Measurements from ENCODE around the gene GPC5.
"Not testable (repeated sequence)": the region's sequence is repeated elsewhere in the genome, so short reads cannot be mapped to it uniquely, and the experiment has no call there.

Gene GPC5

DNA sequence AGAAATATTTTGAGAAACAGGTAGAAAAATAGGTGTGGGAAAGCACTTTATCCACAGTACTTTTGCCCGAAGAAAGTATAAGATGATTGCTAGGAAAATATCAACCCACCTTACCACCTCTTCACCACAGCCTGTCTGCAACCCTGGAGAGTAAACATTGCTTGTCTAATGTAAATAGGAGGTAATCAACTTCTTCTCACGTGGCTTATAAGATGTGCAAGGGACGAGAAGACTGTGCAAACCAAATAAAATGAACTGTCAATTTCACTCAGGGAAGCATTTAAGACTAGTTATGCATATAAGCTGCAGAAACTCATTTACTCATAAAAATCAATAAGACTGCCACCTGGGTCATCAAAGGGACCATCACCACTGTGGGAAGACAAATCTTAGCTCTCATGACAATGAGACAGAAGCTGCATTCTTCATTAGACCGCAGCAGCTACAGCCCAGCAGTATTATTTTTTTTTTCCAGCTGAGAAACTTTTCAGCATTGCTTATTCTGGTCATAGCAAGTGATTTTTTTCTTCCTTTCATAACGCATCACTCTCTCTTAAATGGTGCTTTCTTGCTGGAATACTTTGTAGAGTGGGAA, 1020.5 kb downstream of the GPC5 start:
- no peak for DNase-seq

DNA sequence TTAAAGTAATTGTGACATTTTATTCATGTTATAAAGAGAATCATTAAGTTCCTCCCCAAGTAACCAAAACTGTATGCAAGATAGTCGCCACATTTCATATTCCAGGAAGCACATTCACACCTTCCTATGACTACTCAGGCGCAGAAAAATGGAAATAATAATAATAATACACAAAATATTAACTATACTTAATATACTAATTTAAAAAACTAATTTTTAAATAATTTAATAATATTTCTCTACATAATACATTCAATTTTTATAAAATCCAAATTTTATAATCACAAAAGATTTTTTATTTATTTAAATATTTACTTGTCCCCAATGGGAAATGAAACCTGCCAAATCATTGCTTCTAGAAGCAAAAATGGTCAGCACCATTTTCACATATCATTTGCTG, 1030.8 kb downstream of the GPC5 start:
- no peak for DNase-seq

DNA sequence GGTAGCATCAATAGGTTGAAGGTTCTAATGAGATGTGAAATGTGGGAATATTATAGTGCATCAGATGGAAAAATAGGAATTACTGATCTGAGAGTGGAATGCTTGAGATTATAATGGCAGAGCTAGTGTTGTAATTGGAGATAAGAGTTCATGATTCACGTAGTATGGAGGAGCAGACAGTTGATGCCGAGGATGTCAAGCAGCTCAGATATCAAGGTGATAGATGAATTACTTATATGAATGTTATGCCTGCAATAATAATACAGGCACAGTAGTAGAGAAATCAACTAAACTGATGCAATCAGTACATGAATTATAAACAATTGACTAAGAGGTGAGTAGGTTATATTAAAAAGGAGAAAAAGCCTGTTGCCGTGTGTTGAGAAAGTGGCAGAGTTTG, 1035.0 kb downstream of the GPC5 start:
- DNase-seq: no peak

DNA sequence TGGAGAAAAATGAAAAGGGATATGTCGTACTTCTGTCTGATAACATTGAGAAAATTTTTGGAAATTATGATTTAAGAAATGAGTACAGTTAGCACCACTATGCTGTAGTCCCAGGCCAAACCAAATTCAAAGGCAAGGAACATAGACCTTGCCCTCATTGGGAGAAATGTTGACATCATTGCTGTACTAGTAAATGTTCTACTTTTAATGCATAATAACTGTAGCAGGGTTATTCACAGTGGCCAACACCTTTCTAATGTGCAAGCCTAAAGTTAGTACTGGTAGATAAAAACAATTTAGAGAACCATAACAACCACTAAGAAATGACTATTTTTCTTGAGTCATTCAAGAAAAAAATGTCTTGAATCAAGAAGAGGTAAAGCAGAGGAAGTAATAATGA, 1035.5 kb downstream of the GPC5 start:
- DNase-seq: no peak

DNA sequence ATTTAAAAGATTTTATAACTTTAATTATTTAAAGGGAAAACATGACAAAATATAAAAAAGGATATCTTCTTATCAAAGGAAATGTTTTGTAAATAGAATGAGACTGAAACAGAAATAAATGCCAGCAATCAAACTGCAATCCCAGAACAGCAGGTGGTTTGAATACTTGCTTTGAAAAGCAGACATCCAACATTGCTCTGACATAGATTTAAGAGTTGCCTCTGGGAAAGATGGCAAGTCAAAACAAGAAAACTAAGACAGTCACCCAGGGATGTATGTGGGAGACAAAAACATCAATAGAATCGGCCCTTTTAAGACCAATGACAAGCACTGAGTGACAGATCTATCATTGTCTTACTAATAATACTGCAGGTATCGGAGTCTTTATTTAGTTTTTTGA, 1038.5 kb downstream of the GPC5 start:
- no peak for DNase-seq

DNA sequence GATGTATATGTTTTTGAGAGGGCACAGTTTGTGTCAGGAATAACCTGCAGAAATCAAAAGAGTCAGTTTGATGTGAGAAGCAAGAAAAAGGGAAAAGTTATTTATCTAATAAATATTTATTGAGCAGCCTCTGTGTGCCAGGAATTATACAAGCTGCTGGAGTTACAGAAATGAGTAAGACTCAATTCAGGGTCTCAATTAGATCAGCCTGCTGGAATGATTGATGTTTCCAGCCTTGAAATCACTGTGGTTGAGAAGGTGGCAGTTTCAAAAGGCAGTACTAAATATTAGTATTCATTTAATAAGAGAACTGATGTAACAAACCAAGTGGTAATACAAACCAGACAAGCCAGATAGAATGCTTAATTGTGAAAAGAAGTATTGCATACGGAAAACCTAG, 1045.8 kb downstream of the GPC5 start:
- no peak for DNase-seq

DNA sequence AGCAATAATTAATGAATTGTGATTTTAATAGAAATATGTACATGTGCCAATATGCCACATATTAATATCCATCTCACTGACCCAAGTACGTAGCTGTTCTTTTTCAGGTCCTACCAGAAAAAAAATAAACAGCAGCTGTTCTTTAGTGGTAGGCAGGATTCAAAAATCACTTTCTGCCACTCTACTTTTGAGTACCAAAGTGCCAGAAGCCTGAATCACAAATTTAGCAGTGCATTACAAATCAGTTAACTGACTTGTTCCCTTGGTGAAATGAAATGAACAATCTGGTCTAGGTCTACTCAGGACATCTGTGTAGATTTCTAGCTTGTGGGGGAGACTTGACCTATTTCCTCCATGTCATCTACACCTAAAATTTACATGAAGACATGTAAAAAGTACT, 1052.6 kb downstream of the GPC5 start:
- peak; percentile 42 for DNase-seq

DNA sequence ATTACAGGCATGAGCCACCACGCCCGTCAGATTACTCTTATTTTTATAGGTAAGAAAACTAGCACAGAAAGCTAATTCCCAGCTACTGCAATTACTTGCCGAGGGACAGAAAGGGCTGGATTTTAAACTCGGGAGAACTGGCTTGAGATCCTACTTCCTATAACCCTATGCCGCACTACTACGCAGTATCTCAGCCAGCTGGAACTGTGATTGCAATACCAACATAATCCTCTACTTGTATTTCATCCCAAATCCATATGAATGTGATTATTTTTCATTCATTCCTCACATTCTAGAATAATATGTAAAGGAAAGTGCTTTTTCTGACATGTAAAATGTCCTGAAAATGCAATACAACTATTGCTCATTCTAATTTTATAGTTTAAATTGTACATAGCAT, 1054.4 kb downstream of the GPC5 start:
- no peak for DNase-seq

DNA sequence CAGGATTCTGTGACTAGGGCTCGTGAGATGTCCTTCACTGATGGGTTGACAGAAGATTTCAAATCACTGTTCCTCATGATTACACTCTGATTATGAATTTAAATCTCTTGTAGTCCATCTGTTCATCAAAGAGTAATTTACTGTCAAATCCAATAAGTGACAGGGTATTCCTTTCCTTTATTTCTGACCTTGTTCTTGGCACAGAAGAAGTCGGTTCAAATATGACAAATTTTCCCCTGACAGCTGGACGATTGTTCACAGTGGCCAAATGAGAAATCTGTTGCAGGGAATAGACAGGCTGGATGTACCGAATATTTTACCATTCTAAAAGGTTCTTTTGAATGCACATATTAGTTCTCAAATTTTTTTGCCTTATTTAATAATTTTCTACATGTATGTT, 1060.9 kb downstream of the GPC5 start:
- peak; percentile 81 for DNase-seq

DNA sequence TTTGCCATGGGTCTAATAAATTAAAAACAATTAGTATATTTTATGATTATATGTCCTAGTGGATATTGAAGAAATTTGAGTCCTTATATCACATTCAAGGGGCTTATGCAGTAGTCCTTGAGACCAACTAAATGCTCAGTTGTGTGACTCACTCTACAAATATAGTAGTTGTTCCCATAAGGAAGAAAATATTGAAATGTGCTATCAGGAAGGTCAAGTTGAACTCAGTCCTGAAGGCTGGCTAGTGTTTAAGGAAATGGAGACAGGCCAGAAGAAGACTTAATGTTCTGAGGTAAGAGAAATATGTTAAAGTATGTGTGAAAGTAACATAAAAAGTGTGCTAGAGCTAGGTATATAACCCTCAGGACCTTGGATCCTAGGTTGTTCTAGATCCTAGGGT, 1062.1 kb downstream of the GPC5 start:
- DNase-seq: no peak

DNA sequence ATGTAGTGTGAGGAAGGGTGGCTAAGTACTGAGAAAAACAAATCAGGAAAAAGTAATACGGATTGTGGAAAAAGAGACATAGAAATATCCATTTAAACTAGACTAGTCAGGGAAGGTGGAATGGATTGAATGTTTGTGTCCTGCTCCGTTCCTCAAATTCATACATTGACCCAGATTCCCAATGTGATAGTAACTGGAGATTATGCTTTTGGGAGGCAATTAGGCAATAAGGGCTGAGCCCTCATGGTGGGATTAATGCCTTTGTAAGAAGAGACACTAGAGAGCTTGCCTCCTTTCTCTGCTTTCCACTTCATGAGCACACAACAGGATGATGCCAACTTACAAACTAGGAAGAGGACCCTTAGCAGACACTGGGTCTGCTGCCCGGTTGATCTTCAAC, 1063.0 kb downstream of the GPC5 start:
- DNase-seq: no peak

DNA sequence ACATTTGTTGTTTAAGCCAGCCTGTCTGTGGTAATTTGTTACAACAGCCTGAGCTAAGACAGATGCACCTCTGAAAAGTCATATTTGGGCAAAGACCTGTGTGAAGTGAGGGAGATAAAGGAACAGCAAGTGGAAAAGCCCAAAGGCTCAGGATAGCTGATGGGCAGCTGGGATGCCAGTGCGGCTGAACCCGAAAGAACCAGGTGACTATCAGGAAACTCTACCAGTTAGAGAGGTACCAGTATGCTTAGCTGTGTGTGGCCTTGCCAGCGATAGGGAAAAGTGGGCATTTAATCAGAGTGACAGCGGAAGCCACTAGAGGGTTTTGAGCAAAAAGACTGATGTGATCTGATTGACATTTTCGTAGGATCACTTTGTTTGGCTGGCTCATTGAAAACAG, 1063.4 kb downstream of the GPC5 start:
- no peak for DNase-seq

DNA sequence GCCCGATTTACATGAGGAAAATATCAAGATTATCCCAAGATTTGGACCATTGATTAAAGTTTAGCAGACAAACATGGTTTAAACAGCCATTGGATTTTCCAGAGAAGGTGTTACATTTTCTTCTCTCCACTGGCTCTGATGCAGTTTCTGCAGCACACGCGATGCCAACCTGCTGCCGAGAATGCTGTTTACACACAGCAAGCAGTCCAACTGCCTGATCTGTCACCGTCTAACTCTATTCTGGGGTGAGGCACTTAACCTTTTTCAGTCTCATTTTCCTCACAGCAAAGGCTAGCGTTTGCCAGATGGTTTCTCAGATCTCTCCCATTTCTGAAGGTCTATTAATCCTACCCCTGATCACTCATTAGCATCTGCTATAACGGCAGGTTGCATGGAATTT, 1064.7 kb downstream of the GPC5 start:
- peak; percentile 74 for DNase-seq

DNA sequence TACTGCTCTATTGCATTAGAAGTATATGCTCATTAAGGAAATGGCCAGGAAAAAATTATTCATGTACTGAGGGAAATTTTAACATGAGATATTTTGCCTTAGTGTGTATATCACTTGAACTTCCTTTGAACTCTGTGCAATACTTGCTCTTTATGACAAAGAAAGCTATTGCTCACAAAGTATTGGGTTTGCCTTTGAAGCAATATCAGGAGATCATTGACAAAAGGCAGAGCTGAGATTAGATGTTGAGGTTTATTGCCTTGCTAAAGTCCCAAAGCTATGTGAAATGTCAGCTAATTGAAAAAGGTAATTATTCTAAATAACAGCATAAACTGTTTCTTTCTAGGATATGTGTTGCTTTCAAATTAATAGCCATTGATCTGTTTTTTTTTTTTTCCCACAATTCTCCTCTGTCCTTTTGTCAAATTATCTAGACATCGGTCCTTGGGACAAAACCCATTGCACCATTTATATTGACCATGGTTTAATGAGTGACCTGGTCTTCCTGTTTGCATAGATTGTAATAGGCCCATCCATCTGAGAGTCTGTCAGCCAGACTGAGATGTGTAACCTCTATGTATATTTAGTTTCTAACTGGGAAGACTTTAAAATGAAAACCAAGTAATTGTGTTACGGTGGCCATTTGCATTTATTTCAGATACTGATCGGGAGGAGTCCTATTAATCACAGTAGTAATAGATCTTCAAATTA, 1075.5 kb downstream of the GPC5 start:
- DNase-seq: no peak

DNA sequence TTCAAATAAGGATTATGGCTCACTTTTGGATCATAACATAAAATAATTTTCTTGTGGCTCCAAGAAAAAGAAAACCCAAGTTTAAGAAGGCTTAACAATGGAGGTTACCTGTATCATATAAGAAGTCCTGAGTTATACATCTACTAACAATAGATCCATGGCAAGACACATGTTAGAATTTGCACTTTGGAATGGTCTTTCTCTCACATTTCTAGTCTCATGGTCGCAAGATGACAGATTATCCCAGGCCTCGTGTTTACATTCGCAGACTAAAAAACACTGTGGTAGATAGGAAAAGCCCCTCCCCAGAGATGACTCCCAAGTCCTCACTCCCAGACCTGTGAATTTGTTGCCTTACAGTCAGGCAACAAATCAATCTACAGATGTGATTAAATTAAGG, 1082.0 kb downstream of the GPC5 start:
- DNase-seq: no peak

DNA sequence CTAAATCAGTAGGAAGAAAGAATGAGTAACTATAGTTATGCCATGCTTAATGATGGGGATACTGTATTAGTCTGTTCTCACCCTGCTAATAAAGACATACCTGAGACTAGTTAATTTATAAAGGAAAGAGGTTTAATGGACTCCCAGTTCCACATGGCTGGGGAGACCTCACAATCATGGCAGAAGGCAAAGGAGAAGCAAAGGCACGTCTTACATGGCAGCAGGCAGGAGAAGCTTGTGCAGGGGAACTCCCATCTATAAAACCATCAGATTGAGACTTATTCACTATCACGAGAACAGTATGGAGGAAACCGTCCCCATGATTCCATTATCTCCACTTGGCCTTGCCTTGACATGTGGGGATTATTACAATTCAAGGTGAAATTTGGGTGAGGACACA, 1084.4 kb downstream of the GPC5 start:
- not testable (repeated sequence) for DNase-seq

DNA sequence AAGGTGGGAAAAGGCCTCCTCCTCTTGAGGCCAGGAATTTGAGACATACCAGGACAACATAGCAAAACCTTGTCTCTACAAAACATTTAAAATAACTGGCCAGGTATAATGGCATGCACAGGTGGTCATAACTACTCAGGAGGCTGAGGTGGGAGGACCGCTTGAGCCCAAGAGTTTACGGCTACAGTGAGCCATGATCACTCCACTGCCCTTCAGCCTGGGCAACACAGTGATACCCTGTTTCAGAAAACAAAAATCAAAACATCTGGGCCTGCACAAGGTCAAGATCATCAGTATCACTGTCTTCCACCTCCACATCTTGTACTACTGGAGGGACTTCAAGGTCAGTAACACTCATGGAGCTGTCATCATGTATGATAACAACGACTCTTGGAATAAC, 1085.5 kb downstream of the GPC5 start:
- no peak for DNase-seq

DNA sequence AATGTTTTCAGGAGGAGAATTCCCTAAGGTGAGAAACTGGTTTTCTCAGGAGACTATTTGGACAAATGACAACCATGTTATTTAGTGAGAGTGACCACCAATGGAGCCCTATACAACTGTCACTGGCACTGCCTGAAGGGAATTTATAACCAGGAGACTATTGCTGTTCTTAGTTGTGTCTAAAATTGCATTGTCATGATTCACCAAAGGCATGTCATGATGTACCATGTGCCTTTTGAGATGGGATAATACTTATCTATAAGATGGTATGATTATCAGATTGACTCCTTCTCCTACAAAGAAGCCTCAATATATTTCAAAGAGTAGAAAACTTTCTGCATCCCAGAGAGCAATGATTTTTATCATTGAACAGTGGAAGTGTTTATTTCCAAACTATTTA, 1088.8 kb downstream of the GPC5 start:
- no peak for DNase-seq

DNA sequence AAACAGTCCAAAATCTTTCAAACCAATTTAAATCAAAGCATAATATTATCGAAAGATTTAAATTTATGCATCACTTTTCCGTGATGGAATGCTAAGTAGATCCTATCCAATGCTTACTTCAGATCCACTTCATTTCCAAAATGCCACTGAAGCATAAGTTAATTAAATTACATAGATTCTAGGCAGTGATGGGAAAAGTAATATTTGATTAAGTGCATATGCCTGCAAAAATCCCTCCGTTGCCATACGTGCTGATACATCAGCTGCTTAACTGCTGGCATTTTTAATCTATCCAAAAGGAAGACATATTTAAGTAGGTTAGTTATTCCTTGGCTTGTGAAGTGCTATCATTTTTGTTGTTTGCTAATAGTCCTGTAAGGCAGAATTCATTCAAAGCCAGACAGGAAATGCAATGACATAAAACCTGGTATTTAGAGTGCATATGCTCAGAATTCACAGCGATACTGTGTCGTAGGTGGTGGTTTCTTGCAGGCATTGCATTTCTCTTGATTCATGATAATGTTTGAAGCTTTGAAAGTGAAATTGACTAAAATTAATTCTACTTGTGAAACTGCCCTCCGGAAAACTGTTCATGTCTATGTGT, 1089.9 kb downstream of the GPC5 start:
- DNase-seq: no peak

DNA sequence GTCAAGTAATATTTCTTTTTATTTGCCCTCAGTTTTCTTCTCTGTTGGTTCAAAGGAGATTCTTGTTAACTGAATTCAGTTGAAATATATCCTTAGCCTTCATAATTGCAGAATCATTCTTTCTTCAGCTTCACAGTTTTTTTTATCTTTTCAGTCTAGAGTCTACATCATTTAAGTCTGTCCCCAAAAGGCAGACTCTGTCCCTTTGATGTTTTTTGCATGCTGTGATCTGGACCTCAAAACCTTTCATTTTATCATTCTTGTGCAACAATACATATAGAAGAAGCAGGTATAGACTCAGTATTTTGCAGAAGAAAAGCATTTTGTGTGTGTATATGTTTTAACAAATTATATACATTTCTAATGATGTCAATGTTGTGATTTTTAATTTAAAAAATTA, 1093.4 kb downstream of the GPC5 start:
- DNase-seq: no peak

DNA sequence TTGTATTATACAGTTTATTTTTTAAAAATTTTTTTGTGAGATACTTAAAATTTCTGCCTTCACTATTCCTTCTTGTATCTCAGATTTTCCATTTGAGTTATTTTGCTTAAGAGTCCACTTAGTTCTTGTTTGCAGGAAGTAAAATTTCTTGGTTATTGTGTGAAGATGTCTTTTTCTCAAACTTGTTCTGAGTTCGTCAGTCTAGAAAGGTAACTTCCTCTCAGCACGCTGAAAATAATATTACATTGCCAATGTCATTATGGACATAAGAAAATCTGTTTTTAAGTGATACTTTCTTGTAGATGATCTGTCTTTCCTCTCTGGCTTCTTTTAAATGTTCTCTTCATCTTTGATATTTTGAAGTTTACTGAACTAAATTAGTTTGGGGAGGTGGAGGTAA, 1096.5 kb downstream of the GPC5 start:
- no peak for DNase-seq

DNA sequence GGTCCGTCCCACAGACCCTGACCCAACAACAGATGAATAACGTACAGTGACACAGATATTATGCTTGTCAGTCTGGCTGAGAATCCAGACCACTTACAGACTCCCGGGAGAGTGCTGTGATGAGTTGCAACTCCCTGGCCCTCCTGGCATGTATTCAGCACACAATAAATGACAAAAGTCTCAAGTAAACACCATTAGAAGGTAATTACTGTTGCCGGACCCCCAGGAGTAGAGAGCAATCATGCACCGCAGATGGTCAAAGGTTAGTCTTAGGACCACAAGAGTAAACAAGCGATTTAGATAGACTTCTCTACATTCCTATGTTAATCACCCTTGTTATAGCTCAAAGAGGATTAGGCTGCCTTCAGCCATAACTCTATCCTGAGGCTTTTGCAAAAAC, 1101.8 kb downstream of the GPC5 start:
- DNase-seq: no peak

DNA sequence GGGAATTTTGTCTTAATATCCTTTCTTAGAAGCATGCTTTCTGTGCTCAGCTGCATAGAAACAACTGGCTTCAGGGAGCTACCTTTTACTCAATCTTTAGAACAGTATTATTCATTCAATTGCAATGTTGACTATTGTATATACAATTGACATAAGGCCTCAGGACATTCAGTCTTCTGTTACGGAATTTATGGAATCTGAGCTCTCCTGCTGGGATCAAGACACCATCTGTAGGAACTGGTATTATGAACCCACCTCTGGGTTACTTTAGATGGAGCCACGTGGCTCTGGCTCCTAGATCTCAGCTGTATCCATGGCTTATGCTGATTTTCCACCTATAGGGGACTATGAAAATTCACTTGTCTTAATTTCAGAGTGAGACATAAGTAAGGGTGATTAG, 1112.0 kb downstream of the GPC5 start:
- no peak for DNase-seq

DNA sequence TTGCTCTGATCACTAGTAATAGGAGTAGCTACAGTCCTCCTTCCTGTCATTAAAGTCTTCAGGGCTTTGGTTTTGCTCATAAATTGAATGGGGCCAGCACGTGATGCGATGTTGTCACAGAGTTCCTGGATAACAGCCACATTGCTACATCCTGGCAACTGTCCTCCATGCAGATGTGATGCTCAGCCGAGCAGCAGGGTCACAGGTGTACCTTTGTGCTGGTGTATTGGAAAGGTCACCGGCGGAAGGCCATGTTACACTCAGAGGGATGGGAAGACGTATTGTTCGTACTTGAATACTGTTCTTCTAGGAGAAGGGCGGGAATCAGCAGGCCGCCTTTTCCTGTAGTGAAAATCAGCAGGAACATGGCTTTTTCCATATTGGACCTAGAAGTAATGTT, 1114.4 kb downstream of the GPC5 start:
- DNase-seq: no peak

DNA sequence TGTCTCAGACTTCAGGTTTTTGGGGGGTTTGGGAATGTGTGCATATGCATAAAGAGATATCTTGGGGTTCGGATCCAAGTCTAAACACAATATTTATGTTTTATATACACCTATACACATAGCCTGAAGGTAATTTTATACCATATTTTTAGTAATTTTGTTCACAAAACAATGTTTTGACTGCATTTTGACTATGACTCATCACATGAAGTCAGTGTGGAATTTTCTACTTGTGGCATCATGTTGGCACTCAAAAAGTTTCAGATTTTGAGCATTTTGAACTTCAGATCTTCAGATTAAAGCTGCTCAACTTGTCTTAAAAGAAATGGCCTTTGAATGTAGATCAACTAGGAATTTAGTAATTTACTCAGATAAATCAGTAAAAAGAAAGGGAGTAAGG, 1115.3 kb downstream of the GPC5 start:
- DNase-seq: no peak
